ENCODE data around the gene SGIP1.

DNA sequence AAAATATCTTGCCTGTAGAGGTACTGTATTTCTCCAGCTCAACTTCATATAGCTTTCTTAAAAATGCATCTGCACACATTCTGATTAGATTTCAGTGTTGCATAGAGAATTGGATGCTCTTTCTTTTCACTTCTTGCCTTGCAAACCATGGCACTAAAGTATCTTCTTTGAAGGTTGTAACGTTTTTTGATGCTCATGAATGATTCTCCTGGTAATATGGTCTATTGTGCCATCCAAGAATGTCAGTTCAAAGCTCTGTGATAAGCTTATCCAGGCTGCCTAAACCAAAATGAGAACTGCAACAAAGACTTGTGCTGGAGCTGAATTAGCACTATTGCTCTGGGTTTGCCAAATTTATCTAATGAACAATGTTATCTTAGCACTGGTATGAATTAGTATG is 1.9 kb downstream of the SGIP1 start:
- TF ChIP-seq, protein P1, sequence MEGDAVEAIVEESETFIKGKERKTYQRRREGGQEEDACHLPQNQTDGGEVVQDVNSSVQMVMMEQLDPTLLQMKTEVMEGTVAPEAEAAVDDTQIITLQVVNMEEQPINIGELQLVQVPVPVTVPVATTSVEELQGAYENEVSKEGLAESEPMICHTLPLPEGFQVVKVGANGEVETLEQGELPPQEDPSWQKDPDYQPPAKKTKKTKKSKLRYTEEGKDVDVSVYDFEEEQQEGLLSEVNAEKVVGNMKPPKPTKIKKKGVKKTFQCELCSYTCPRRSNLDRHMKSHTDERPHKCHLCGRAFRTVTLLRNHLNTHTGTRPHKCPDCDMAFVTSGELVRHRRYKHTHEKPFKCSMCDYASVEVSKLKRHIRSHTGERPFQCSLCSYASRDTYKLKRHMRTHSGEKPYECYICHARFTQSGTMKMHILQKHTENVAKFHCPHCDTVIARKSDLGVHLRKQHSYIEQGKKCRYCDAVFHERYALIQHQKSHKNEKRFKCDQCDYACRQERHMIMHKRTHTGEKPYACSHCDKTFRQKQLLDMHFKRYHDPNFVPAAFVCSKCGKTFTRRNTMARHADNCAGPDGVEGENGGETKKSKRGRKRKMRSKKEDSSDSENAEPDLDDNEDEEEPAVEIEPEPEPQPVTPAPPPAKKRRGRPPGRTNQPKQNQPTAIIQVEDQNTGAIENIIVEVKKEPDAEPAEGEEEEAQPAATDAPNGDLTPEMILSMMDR (IDR thresholded peaks at IDR 0.05) = no peak
- TF ChIP-seq RCOR1 (IDR thresholded peaks at IDR 0.05; ENCODE audit: low read length) (no peak), RAD21 (IDR thresholded peaks at IDR 0.05; ENCODE audit: low read length) (no peak), EP300 (IDR thresholded peaks at IDR 0.05; ENCODE audit: borderline replicate concordance in 1 of 2, low read depth in 1 of 2, low read length in 1 of 2) (no peak), CHD2 (IDR thresholded peaks at IDR 0.05; ENCODE audit: low read length, partially characterized antibody) (no peak), POLR2AphosphoS5 (IDR thresholded peaks at IDR 0.05; ENCODE audit: low read depth, low read length) (no peak)
- TF ChIP-seq, protein P2, sequence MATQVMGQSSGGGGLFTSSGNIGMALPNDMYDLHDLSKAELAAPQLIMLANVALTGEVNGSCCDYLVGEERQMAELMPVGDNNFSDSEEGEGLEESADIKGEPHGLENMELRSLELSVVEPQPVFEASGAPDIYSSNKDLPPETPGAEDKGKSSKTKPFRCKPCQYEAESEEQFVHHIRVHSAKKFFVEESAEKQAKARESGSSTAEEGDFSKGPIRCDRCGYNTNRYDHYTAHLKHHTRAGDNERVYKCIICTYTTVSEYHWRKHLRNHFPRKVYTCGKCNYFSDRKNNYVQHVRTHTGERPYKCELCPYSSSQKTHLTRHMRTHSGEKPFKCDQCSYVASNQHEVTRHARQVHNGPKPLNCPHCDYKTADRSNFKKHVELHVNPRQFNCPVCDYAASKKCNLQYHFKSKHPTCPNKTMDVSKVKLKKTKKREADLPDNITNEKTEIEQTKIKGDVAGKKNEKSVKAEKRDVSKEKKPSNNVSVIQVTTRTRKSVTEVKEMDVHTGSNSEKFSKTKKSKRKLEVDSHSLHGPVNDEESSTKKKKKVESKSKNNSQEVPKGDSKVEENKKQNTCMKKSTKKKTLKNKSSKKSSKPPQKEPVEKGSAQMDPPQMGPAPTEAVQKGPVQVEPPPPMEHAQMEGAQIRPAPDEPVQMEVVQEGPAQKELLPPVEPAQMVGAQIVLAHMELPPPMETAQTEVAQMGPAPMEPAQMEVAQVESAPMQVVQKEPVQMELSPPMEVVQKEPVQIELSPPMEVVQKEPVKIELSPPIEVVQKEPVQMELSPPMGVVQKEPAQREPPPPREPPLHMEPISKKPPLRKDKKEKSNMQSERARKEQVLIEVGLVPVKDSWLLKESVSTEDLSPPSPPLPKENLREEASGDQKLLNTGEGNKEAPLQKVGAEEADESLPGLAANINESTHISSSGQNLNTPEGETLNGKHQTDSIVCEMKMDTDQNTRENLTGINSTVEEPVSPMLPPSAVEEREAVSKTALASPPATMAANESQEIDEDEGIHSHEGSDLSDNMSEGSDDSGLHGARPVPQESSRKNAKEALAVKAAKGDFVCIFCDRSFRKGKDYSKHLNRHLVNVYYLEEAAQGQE (IDR thresholded peaks at IDR 0.05; ENCODE audit: low read depth, low read length) = no peak
- TF ChIP-seq, protein P3, sequence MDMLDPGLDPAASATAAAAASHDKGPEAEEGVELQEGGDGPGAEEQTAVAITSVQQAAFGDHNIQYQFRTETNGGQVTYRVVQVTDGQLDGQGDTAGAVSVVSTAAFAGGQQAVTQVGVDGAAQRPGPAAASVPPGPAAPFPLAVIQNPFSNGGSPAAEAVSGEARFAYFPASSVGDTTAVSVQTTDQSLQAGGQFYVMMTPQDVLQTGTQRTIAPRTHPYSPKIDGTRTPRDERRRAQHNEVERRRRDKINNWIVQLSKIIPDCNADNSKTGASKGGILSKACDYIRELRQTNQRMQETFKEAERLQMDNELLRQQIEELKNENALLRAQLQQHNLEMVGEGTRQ (IDR thresholded peaks at IDR 0.05; ENCODE audit: borderline replicate concordance, low read depth, low read length) = no peak

Data from SK-N-SH (cell line).